Smooth muscle cell (in vitro differentiated cells): ENCODE data around the gene FBXW7. TPM values are rescaled to one million over a fixed set of nuclear protein-coding genes. Genes with fewer than 3 reads are reported as not detected.

Experiments
- DNase-seq: peaks from one replicate; lab custom pipeline; 2025; ENCODE audit not compliant: unreplicated experiment; lab: John Stamatoyannopoulos, UW
- H2AFZ ChIP-seq: fragments of 200-600 bp; sonication (generic); 2 replicates; pipeline ENCODE4 v1.6.0; 2016; ENCODE audit warnings: antibody characterized with exemption, low read depth, mild to moderate bottlenecking
- H3F3A ChIP-seq: fragments of 200-600 bp; sonication (generic); 2 replicates; pipeline ENCODE4 v1.6.0; 2017; ENCODE audit warnings: antibody characterized with exemption, low read depth
- H3K27ac ChIP-seq: fragments of 200-600 bp; sonication (generic); 2 replicates; pipeline ENCODE4 v1.5.1; 2016; ENCODE audit warnings: low read depth, mild to moderate bottlenecking
- H3K27me3 ChIP-seq: fragments of 200-600 bp; sonication (generic); 2 replicates; pipeline ENCODE4 v1.6.1; 2016; ENCODE audit warnings: low read depth, mild to moderate bottlenecking
- H3K36me3 ChIP-seq: fragments of 200-600 bp; sonication (generic); 2 replicates; pipeline ENCODE4 v1.5.1; 2016; ENCODE audit warnings: low read depth
- H3K4me1 ChIP-seq: fragments of 200-600 bp; sonication (generic); 2 replicates; pipeline ENCODE4 v1.5.1; 2016; ENCODE audit warnings: low read depth
- H3K4me2 ChIP-seq: fragments of 200-600 bp; sonication (generic); 2 replicates; pipeline ENCODE4 v1.6.0; 2016; ENCODE audit warnings: mild to moderate bottlenecking
- H3K4me3 ChIP-seq: fragments of 200-600 bp; sonication (generic); 2 replicates; pipeline ENCODE4 v1.5.1; 2016; ENCODE audit warnings: mild to moderate bottlenecking
- H3K79me2 ChIP-seq: fragments of 200-600 bp; sonication (generic); 2 replicates; pipeline ENCODE4 v1.6.0; 2016; ENCODE audit warnings: low read depth, mild to moderate bottlenecking
- H3K9ac ChIP-seq: fragments of 200-600 bp; sonication (generic); 2 replicates; pipeline ENCODE4 v1.6.0; 2016; ENCODE audit warnings: low read depth
- H3K9me3 ChIP-seq: fragments of 200-600 bp; sonication (generic); replicated peaks from 2 replicates; pipeline ENCODE4 v1.5.1; 2016; ENCODE audit warnings: low read depth
- H4K20me1 ChIP-seq: fragments of 200-600 bp; sonication (generic); 2 replicates; pipeline ENCODE4 v1.6.0; 2016; ENCODE audit warnings: low read depth
- WGBS: methylation state at CpG from one replicate; pipeline ENCODE4 v1.1.7; 2016; ENCODE audit warnings: low lambda C conversion rate; 5-methylcytosine and 5-hydroxymethylcytosine counted together
- polyA plus RNA-seq: library from polyadenylated mRNA; unstranded; fragments of >200 nt; fragmentation: Nextera tagmentation; extraction: Ambion mirVana; gene quantifications from 2 replicates; pipeline ENCODE4 v1.2.1, GENCODE V29; 2016
- total RNA-seq: library from RNA; depleted of rRNA; stranded (reverse); fragments of >200 nt; gene quantifications from 2 replicates; pipeline ENCODE4 v1.2.3, GENCODE V29; 2014
- TF ChIP-seq, protein P1 (sequence below): fragments of 200-600 bp; sonication (generic); IDR thresholded peaks from 2 replicates; pipeline ENCODE4 v1.5.1; 2017; ENCODE audit warnings: borderline replicate concordance, mild to moderate bottlenecking, antibody characterized with exemption; ENCODE audit not compliant: insufficient read depth, poor library complexity, severe bottlenecking

Gene FBXW7
- total and polyA plus RNA-seq, 2 experiments from 2014 or later: 16.4 to 31.6 TPM

DNA sequence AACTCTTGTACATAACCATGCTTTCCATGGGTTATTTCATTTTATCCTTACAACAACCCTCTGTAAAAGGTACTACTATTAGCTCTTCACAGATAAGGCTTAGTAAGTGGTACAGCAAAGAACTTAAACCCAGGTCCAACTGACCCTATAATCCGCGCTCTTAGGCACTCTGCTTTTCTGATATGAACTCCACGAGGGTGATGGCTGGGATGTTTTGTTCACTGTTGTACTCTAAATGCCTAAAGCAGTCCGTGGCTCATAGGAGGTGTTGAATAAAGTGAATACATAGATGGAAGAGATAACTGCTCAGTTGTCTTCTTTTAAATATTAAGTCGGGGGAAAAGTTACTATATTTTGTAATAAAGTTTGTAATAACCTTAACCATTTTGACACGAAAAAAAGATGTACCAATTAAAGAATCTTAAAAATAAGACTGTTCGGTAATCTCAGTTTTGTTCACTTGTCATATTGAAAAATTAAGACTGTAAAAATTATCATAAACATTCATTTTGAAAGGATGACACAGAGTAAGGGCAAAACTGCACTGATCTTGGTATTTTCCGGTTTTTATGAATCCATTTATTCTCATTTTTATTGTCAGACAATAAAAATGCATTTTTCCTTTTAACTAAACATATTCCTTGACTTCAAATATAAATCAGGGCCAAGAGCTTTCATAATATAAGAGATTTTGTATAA lies 166.5 kb downstream of the FBXW7 start:
- no peak for DNase-seq
- TF ChIP-seq, protein P1, sequence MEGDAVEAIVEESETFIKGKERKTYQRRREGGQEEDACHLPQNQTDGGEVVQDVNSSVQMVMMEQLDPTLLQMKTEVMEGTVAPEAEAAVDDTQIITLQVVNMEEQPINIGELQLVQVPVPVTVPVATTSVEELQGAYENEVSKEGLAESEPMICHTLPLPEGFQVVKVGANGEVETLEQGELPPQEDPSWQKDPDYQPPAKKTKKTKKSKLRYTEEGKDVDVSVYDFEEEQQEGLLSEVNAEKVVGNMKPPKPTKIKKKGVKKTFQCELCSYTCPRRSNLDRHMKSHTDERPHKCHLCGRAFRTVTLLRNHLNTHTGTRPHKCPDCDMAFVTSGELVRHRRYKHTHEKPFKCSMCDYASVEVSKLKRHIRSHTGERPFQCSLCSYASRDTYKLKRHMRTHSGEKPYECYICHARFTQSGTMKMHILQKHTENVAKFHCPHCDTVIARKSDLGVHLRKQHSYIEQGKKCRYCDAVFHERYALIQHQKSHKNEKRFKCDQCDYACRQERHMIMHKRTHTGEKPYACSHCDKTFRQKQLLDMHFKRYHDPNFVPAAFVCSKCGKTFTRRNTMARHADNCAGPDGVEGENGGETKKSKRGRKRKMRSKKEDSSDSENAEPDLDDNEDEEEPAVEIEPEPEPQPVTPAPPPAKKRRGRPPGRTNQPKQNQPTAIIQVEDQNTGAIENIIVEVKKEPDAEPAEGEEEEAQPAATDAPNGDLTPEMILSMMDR: no peak
- Histone ChIP-seq H4K20me1 (peaks cover 37% of the 10 kb centered on the region), H3K9ac (no peak overlapping the region), H2AFZ (no peak overlapping the region), H3K9me3 (no peaks in the 10 kb centered on the region), H3K79me2 (no peaks in the 10 kb centered on the region), H3K4me1 (no peaks in the 10 kb centered on the region), H3K27ac (no peak overlapping the region), H3K27me3 (no peaks in the 10 kb centered on the region), H3K4me2 (no peak overlapping the region), H3K36me3 (no peaks in the 10 kb centered on the region), H3K4me3 (no peak overlapping the region), H3F3A (no peaks in the 10 kb centered on the region)
- 79% methylated on average over 8 of the region's 8 CpGs for WGBS

DNA sequence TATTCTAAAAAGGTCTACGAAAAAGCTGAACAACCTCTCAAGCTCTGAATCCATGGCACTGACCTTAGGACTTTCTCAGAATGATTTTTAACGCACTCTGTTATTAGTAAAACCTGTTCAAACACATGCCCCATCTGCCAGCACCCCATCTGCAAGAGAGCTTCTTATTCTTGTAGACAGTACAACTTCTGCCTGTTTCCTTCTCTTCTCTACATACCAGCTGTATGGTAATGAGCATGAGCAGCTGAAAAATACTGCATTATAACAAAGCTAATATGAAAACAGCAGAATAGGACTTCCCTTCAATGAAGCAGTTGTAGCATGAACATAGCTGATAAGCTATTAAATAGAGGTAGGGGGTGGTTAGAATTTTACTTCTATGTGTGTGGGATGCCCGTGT lies 167.9 kb downstream of the FBXW7 start:
- Histone ChIP-seq H3K79me2 (no peaks in the 10 kb centered on the region), H3K9me3 (no peaks in the 10 kb centered on the region), H4K20me1 (peaks cover 31% of the 10 kb centered on the region), H3F3A (no peaks in the 10 kb centered on the region), H2AFZ (no peak overlapping the region), H3K9ac (no peak overlapping the region), H3K36me3 (no peaks in the 10 kb centered on the region), H3K27ac (no peak overlapping the region), H3K27me3 (no peaks in the 10 kb centered on the region), H3K4me2 (no peak overlapping the region), H3K4me3 (no peak overlapping the region), H3K4me1 (no peaks in the 10 kb centered on the region)
- DNase-seq: no peak
- TF ChIP-seq, protein P1: no peak
- 91% methylated on average over 3 of the region's 3 CpGs for whole genome bisulfite sequencing

DNA sequence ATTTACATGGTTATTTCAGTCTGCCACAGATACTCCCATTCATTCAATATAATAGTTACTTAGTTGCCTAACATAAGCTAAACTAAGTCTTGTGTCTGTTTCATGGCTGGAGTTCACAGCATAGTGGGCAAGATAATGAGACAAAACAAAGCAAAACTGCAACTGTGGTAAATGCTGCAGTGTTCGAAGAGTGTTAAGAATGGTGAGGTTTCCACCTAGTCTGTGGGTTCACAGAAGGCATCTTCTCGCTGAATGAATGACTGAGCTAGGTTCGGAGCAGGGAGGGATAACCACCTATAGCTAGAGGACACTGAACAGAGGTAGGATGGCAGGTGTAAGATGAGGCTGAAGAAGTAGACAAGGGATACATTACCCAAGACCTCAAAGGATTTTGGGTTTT lies 171.0 kb downstream of the FBXW7 start:
- TF ChIP-seq, protein P1: no peak
- Histone ChIP-seq H3K27me3 (no peaks in the 10 kb centered on the region), H2AFZ (no peak overlapping the region), H3K36me3 (no peaks in the 10 kb centered on the region), H3F3A (no peaks in the 10 kb centered on the region), H3K4me1 (no peaks in the 10 kb centered on the region), H4K20me1 (peaks cover 19% of the 10 kb centered on the region), H3K9me3 (no peaks in the 10 kb centered on the region), H3K27ac (no peak overlapping the region), H3K4me2 (no peak overlapping the region), H3K9ac (no peak overlapping the region), H3K79me2 (no peaks in the 10 kb centered on the region), H3K4me3 (no peak overlapping the region)
- DNase-seq: no peak
- 96% methylated on average over 3 of the region's 3 CpGs for WGBS

DNA sequence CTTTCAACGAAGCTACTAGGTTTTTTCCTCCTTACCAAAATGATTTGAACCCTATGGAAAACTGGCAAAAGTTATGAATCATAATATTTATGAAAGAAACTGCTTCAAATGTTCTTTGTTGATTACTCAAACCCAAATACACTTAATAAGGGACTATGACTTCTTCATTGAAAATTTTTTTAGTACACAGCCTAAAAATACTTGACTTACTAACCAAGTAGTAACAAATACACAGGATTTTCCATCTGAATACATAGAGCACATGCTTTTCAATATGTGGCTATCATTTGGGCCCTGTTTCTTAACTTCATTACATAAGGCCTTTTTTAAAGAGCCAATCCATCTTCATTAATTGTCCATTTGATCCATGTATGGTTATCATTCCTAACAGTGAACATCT lies 171.5 kb downstream of the FBXW7 start:
- no peak overlapping the region for H2AFZ ChIP-seq
- H4K20me1 ChIP-seq: peaks cover 16% of the 10 kb centered on the region
- no peaks in the 10 kb centered on the region for H3K9me3 ChIP-seq
- H3K79me2 ChIP-seq: no peaks in the 10 kb centered on the region
- H3K27me3 ChIP-seq: no peaks in the 10 kb centered on the region
- H3K9ac ChIP-seq: no peak overlapping the region
- H3F3A ChIP-seq: no peaks in the 10 kb centered on the region
- H3K36me3 ChIP-seq: no peaks in the 10 kb centered on the region
- no peak overlapping the region for H3K4me3 ChIP-seq
- TF ChIP-seq, protein P1: no peak
- no peak overlapping the region for H3K27ac ChIP-seq
- no peak overlapping the region for H3K4me2 ChIP-seq
- H3K4me1 ChIP-seq: no peaks in the 10 kb centered on the region
- 94% methylated on average over 1 of the region's 1 CpG for WGBS
- DNase-seq: no peak
